Hippocampal formation (tissue), 2 donors: ENCODE measurements around the gene SPC24.
"Not testable (repeated sequence)": the region's sequence is repeated elsewhere in the genome, so short reads cannot be mapped to it uniquely, and the experiment has no call there.

Experiments used
- DNase-seq, 2 donors: peaks; one replicate each; lab custom pipeline; 2025; lab: John Stamatoyannopoulos, UW

Gene SPC24

GRCh38 chr19:11164879-11165406 lies 9.4 kb upstream of the SPC24 start:
- peak; percentile 52 to 61 for DNase-seq

- no peak for DNase-seq
Measured at GRCh38 chr19:11164296-11164695, 8.7 kb upstream of the SPC24 start.

DNA sequence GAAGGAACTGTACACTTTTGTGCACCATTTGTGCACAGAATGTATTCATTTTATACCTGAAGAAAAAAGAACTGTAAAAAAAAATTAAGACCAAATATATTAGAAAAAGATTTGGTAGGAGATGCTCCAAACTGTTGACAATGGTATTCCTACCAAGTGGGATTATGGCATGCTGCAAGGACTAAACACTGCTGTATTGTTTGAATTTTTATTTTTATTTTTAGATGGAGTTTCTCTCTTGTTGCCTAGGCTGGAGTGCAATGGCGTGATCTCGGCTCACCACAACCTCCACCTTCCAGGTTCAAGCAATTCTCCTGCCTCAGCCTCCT lies 4.8 kb upstream of the SPC24 start:
- DNase-seq, result not testable (repeated sequence)

- no peak for DNase-seq
Measured at GRCh38 chr19:11159598-11160439, 4.2 kb upstream of the SPC24 start.

GRCh38 chr19:11154683-11155047 lies 917 bp downstream of the SPC24 start:
- DNase-seq, result no peak

GRCh38 chr19:11152318-11153062 lies 3.1 kb downstream of the SPC24 start:
- DNase-seq, result no peak

GRCh38 chr19:11151181-11151580 lies 4.4 kb downstream of the SPC24 start:
- DNase-seq, result no peak

GRCh38 chr19:11148001-11148400 lies 7.6 kb downstream of the SPC24 start:
- no peak for DNase-seq

DNA sequence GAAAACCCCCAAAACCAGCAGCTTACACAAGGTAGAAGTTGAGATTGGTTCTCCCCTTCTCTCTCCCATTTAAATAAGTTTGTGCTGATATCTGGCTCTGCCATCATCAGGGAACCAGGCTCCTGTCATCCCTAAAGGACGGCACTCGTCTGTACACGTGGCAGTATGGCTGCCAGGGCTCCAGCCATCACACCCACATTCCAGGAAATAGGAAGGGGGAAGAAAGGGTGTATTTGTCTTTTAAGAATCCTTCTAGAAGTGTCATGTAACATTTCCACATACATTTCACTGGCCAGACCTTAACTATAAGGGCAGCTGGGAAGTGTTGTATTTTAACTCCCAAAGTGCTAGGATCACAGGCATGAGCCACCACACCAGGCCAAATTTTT lies 10.1 kb downstream of the SPC24 start:
- DNase-seq, result no peak

DNA sequence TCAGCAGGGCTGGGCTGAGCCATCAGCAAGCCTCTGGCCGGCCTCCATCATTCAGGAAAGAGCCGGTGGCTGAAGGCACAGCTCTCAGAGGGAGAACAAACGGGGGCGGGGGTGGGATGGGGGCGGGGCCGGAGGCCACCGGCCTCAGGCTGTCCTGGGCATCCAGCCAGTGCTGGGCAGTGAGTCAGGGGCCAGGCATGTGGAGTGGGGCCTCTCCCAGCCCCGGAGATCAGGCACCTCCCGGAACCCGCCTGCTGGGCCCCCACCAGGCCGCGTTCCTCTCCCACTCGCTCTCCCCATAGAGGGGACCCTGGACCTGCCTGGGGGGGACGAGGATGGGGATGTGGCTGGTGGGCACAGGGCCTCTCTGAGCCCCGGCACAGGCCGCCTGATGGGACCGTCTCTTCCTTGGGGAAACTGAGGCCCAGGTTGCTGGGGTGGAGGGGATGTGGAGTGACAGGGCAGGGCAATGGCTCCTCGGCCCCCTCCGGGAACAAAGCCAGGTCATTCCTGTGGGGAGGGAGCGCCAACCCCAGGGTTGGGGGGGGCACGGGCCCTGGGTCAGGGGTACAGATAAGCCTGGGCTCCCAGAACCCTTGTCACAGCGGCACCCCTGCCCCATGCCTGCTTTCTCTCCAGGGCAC lies 12.9 kb downstream of the SPC24 start:
- DNase-seq, result peak; percentile 7 to 34

GRCh38 chr19:11141937-11142527 lies 13.6 kb downstream of the SPC24 start:
- no peak for DNase-seq

- no peak for DNase-seq
Measured at GRCh38 chr19:11140896-11141295, 14.7 kb downstream of the SPC24 start.

- not testable (repeated sequence) for DNase-seq
Measured at GRCh38 chr19:11140023-11140538, 15.5 kb downstream of the SPC24 start.

DNA sequence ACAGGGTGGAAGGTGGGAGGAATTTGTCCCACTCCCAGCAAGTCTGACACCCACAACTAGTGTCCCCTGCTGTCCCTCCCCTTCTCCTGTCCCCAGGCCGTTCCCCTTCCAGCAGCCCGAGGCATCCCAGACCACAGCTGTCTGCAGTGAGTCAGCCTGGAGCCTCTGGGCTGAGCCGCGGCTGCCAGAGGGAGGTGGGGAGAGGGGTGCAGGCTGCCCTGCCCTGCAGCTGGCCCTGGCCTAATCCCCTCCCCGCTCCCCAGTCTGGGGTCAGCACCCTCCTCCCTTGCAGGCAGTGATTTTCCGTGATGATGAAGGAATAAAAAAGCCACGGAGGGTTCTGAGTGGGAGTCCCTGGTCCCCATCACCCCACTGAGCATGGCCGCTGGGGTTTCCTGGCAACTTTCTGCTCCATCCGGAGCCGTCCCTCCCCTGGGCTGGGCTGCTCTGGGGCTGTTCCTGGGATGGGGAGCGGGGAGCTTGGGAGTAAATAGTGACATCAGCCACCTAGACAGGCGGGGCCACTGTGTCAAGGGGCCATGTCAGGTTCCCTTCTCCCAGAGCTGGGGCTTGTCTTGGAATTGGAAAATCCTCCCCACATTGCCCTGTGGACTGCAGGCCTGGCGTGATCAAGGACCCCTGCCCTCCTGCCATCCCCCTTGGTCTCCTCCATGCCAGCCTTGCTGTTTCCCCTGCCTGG lies 16.8 kb downstream of the SPC24 start:
- peak in 1 of 2 donors; percentile 21 for DNase-seq

GRCh38 chr19:11137542-11138384 lies 17.8 kb downstream of the SPC24 start:
- peak; percentile 50 to 60 for DNase-seq

DNA sequence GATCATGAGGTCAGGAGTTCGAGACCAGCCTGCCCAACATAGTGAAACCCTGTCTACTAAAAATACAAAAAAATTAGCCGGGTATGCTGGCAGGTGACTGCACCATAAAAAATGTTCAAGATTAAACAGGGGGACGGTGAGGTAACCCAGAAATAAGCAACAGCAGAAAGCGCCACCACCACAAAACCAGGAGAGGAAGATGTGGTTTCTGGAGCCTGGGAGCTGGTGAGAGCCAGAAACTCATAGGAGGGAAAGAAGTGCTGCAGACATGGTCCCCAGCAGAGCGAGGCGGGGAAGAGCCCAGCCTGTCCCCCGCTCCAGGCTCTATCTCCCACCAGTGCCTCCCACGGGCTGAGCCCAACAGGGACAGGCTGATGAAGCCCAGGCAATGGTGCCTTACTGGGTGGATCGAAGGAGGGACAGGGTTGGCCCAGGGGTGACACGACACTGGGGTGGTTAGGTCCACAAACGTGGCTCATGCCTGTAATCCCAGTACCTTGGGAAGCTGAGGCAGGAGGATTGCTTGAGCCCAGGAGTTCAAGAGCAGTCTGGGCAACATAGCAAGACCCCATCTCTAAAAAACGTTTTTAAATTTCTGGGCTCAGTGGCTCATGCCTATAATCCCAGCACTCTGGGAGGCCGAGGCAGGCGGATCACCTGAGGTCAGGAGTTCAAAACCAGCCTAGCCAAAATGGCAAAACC lies 19.0 kb downstream of the SPC24 start:
- DNase-seq, result no peak

GRCh38 chr19:11131471-11131870 lies 24.1 kb downstream of the SPC24 start:
- DNase-seq, result no peak

DNA sequence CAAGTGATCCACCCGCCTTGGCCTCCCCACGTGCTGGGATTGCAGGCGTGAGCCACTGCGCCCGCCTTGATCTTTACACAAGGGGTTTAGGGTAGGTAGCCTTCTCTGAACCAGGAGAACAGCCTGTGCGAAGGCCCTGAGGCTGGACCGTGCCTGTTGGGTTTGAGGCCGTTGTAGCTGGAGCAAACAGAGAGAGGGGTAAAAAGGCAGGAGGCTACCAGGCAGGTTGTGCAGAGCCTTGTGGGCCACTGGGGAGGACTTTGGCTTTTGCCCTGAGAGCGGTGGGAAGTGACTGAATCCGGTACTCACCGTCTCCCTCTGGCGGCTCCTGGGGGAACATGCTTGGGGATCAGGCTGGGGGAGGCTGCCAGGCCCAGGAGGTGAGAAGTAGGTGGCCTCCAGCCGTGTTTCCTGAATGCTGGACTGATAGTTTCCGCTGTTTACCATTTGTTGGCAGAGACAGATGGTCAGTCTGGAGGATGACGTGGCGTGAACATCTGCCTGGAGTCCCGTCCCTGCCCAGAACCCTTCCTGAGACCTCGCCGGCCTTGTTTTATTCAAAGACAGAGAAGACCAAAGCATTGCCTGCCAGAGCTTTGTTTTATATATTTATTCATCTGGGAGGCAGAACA lies 24.6 kb downstream of the SPC24 start:
- DNase-seq, result peak; percentile 27 to 56

GRCh38 chr19:11127905-11128304 lies 27.7 kb downstream of the SPC24 start:
- no peak for DNase-seq
